Body of pancreas (tissue), 4 donors: ENCODE measurements around the gene KMO.

Experiments used
- POLR2A ChIP-seq, 3 donors: fragments of 450-650 bp; IDR thresholded peaks; one replicate each; pipeline ENCODE4 v1.6.1; 2016; ENCODE audit warnings: antibody characterized with exemption in 3 of 3, mild to moderate bottlenecking in 2 of 3
- TF ChIP-seq, protein P1 (sequence below), 7 experiments: fragments of 450-650 bp in 4 of 7; fragments of 200-600 bp in 3 of 7; sonication (generic) in 3 of 7; IDR thresholded peaks; one replicate each; pipeline ENCODE4 v1.5.1; 2016 to 2019; ENCODE audit warnings: antibody characterized with exemption in 7 of 7

DNA sequence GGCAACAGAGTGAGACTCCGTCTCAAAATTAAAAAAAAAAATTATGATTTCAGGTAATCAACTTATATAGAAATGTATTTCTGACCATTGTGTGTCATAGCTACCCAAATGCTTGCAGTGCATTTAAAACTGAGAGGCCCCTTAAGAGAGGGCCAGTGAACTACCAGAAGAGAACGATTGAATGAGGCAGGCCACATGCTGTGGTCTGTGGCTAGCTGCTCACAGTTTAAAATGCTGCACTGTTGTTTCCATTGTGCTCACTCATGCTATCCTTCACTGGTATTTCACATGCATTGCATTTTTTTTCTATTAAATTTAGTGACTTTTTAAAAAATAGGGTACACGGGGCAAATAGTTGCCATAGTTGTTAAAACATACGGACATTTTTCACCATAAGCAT is 82.0 kb downstream of the KMO start:
- TF ChIP-seq, protein P1, sequence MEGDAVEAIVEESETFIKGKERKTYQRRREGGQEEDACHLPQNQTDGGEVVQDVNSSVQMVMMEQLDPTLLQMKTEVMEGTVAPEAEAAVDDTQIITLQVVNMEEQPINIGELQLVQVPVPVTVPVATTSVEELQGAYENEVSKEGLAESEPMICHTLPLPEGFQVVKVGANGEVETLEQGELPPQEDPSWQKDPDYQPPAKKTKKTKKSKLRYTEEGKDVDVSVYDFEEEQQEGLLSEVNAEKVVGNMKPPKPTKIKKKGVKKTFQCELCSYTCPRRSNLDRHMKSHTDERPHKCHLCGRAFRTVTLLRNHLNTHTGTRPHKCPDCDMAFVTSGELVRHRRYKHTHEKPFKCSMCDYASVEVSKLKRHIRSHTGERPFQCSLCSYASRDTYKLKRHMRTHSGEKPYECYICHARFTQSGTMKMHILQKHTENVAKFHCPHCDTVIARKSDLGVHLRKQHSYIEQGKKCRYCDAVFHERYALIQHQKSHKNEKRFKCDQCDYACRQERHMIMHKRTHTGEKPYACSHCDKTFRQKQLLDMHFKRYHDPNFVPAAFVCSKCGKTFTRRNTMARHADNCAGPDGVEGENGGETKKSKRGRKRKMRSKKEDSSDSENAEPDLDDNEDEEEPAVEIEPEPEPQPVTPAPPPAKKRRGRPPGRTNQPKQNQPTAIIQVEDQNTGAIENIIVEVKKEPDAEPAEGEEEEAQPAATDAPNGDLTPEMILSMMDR (IDR thresholded peaks at IDR 0.05): no peak
- TF ChIP-seq POLR2A (IDR thresholded peaks at IDR 0.05): no peak
